ENCODE results near the gene GANAB. TPM values are rescaled to one million over a fixed set of nuclear protein-coding genes. Genes with fewer than 3 reads are reported as not detected.

Gene GANAB
- total RNA-seq, 1 donor from 2014 or later, result 229 TPM

DNA sequence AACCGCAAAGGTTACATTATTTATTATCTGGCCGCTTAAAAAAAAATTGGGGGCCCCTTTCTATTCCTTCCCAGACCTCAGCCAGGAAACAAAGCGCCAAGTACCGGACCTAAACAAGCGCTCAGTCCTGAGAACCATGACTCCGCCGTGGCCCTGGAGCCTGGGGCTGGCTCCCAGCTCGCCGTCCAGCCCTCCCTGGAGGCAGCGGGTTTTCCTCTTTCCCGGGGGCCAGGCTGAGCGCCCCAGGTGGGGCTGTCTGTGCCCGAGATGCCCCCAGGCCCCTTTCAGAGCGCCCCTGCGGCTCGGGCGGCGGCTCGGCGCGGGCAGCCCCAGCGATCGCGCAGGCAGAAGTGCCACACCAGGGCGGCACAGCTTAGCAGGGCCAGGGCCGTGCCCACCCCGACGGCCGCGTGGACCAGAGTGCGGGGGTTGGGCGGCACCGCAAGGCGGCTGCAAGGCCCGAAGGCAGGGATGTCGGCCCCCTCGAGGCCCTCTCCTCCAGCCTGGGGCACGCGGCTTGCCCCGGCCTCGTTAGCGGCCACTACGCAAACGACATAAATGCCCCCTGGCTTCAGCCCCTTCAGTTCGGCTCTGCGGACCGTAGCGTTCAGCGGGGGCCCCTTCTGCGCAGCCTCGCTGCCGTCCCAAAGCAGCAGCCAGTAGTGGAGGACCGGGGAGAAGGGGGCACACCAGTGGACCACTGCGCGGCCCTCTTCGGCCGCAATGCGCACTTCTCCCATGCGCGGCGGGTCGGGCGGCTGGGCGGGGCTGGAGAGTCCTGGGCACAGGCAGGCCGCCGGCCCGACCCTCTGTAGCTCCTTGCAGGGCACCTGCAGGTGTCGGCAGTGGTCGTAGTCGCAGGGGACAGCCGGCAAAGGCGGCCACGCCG lies 41.3 kb upstream of the GANAB start:
- ATAC-seq, result peak; percentile 46
- Histone ChIP-seq H3K4me1 (no peaks in the 10 kb centered on the region), H3K27me3 (peaks cover 9% of the 10 kb centered on the region), H3K27ac (no peak overlapping the region), H3K9me3 (no peaks in the 10 kb centered on the region), H3K4me3 (peak overlapping the region; percentile 19), H3K36me3 (peaks cover 25% of the 10 kb centered on the region)
- no peak for DNase-seq
- intact Hi-C loops (cut with DNase I), result no loop called here
- TF ChIP-seq, protein P1, sequence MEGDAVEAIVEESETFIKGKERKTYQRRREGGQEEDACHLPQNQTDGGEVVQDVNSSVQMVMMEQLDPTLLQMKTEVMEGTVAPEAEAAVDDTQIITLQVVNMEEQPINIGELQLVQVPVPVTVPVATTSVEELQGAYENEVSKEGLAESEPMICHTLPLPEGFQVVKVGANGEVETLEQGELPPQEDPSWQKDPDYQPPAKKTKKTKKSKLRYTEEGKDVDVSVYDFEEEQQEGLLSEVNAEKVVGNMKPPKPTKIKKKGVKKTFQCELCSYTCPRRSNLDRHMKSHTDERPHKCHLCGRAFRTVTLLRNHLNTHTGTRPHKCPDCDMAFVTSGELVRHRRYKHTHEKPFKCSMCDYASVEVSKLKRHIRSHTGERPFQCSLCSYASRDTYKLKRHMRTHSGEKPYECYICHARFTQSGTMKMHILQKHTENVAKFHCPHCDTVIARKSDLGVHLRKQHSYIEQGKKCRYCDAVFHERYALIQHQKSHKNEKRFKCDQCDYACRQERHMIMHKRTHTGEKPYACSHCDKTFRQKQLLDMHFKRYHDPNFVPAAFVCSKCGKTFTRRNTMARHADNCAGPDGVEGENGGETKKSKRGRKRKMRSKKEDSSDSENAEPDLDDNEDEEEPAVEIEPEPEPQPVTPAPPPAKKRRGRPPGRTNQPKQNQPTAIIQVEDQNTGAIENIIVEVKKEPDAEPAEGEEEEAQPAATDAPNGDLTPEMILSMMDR (IDR thresholded peaks at IDR 0.05), result no peak

DNA sequence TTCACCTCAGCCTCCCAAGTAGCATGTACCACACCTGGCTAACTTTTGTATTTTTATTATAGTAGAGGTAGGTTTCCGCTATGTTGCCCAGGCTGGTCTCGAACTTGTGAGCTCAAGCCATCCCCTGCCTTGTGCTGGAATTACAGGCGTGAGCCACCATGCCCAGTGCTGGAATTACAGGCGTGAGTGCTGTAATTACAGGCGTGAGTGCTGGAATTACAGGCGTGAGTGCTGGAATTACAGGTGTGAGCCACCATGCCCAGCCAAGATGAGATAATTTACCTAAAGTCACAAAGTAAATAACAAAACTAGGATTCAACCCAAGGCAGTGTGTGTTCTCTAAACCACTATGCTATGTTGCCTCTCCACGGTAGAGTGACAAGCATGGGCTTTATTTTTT lies 36.1 kb upstream of the GANAB start:
- intact Hi-C loops (cut with DNase I), result no loop called here
- H3K4me1 ChIP-seq, result peaks cover 17% of the 10 kb centered on the region
- H3K4me3 ChIP-seq, result no peak overlapping the region
- no peaks in the 10 kb centered on the region for H3K9me3 ChIP-seq
- TF ChIP-seq, protein P1 (IDR thresholded peaks at IDR 0.05), result no peak
- no peak overlapping the region for H3K27ac ChIP-seq
- ATAC-seq, result no peak
- no peak for DNase-seq
- peaks cover 1% of the 10 kb centered on the region for H3K27me3 ChIP-seq
- peaks cover 6% of the 10 kb centered on the region for H3K36me3 ChIP-seq

DNA sequence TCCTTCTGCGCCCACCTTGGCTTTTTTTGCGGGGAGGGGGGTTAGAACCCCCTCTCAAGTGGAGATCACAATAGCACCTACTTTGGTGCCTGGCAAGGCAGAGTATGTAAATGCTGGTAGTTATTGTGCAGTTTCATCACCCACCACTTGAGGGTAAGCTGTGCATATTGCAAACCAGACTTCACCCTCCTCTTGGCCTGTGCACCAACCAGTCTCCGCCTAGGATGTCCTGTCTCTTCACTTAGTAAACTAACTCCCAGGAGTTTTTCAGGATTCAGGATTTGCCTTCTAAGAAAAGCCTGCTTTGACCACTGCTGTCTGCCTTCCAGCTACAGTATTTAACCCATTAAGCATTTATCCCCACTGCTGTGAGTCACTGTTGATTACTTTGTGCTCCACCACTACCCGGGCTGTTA lies 34.4 kb upstream of the GANAB start:
- DNase-seq, result no peak
- intact Hi-C loops (cut with DNase I), result no loop called here
- no peak overlapping the region for H3K27ac ChIP-seq
- no peaks in the 10 kb centered on the region for H3K27me3 ChIP-seq
- peaks cover 24% of the 10 kb centered on the region for H3K4me1 ChIP-seq
- peak; percentile 82 for ATAC-seq
- TF ChIP-seq, protein P1 (IDR thresholded peaks at IDR 0.05), result peak; percentile 58
- H3K9me3 ChIP-seq, result no peaks in the 10 kb centered on the region
- H3K36me3 ChIP-seq, result peaks cover 23% of the 10 kb centered on the region
- no peak overlapping the region for H3K4me3 ChIP-seq

DNA sequence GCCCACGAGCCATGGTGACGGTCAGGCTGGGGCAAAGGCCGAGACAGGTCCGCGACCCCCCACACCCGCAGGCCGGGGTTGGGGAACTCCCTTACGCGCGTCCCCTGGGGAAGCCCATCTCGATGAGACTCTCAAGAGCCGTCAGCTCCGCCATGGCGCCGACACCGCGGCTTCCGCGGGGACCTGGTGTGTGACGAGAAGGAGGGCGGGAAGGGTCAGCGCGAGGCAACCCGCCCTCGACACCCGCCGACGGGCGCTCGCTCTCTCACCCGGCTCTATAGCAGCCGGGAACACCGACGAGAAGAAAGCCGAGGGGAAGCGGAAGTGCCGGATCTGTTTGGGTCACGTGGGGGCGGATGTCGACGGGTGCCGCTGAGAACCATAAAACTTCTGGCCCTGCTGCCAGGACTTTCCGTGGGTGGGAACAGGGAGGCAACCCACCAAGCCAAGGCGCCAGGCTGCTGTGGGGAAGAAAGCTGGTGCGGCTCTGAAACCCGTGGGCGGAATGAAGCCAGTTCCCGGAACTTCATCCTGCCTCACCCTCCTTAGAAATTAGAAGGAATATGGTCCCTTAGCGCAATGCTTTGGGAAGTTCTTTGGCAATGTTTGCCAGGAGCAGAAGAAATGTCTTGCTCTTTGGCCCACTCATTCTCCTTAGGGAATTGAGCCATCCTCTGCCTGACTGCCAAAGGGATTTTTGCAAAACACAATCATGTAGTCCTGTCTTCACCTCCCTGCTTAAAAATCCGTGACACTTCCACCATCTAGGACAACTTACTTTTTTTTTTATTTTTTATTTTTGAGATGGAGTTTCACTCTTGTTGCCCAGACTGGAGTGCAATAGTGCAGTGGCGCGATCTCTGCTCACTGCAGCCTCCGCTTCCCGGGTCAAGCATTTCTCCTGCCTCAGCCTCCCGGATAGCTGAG lies 32.6 kb upstream of the GANAB start, which contains the start of gene UBXN1:
Gene UBXN1 (minus strand): TSS at position 304 of the 927 bp plus-strand sequence. CDS start 150 bp downstream, at position 154.
- H3K4me3 ChIP-seq, result peak within 1 kb of the TSS; percentile 94
- peak; percentile 94 for DNase-seq
- TF ChIP-seq, protein P1 (IDR thresholded peaks at IDR 0.05), result no peak
- H3K4me1 ChIP-seq, result peaks cover 24% of the 10 kb centered on the region
- intact Hi-C loops (cut with DNase I), result no loop called here
- peak; percentile 95 for ATAC-seq
- H3K36me3 ChIP-seq, result peaks cover 34% of the 10 kb centered on the region
- peak within 1 kb of the TSS; percentile 92 for H3K27ac ChIP-seq
- H3K9me3 ChIP-seq, result no peaks in the 10 kb centered on the region
- no peaks in the 10 kb centered on the region for H3K27me3 ChIP-seq

DNA sequence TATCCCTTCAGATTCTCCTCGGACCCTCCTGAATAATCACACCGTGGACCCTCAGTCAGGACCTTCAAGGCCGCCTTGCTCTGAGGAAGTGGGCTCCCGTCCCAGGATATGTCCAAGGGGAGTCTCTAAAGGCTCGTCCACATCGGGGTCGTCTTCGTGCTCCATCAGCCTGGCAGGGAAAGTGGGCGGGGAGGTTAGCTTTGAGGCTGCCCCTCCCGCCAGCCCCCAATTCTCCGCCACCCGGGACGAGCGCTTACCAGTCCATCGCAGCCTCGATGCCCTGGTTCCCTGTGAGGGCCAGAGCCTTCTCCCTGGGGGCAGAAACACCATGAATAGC lies 32.0 kb upstream of the GANAB start:
- Histone ChIP-seq H3K4me1 (peaks cover 24% of the 10 kb centered on the region), H3K4me3 (peak overlapping the region; percentile 94), H3K27ac (peak overlapping the region; percentile 92), H3K36me3 (peaks cover 39% of the 10 kb centered on the region), H3K27me3 (no peaks in the 10 kb centered on the region), H3K9me3 (no peaks in the 10 kb centered on the region)
- ATAC-seq (no peak), DNase-seq (no peak)
- TF ChIP-seq, protein P1 (IDR thresholded peaks at IDR 0.05), result no peak
- intact Hi-C loops (cut with DNase I), result no loop called here
